HG03064 (cell line): Measurements from ENCODE around the gene SETMAR.
"Not testable (repeated sequence)": the region's sequence is repeated elsewhere in the genome, so short reads cannot be mapped to it uniquely, and the experiment has no call there.

Source experiments
- ATAC-seq: cut with Tn5 transposase; IDR thresholded peaks from one replicate; pipeline ENCODE4 v1.9.1; 2021; ENCODE audit warnings: low read depth; ENCODE audit not compliant: unreplicated experiment

Gene SETMAR

GRCh38 chr3:4313606-4314293, 10.6 kb downstream of the SETMAR start:
- no peak for ATAC-seq

GRCh38 chr3:4314688-4315087, 11.5 kb downstream of the SETMAR start:
- no peak for ATAC-seq

- ATAC-seq, result no peak
These were observed 17.1 kb downstream of the SETMAR start for GRCh38 chr3:4320096-4320911.

GRCh38 chr3:4321732-4322131, 18.6 kb downstream of the SETMAR start:
- ATAC-seq, result no peak

- no peak for ATAC-seq
These were observed 19.5 kb downstream of the SETMAR start for GRCh38 chr3:4322635-4323034.

GRCh38 chr3:4323246-4324027, 20.3 kb downstream of the SETMAR start:
- no peak for ATAC-seq

- ATAC-seq, result no peak
These were observed 23.7 kb downstream of the SETMAR start for GRCh38 chr3:4326868-4327267.

- not testable (repeated sequence) for ATAC-seq
These were observed 26.6 kb downstream of the SETMAR start for GRCh38 chr3:4329806-4330205.

- no peak for ATAC-seq
These were observed 28.9 kb downstream of the SETMAR start for GRCh38 chr3:4332111-4332510.

- ATAC-seq, result no peak
These were observed 29.4 kb downstream of the SETMAR start for GRCh38 chr3:4332574-4332973.

- no peak for ATAC-seq
These were observed 29.8 kb downstream of the SETMAR start for GRCh38 chr3:4332991-4333390.

- no peak for ATAC-seq
These were observed 31.4 kb downstream of the SETMAR start for GRCh38 chr3:4334548-4334947.

GRCh38 chr3:4335840-4336562, 32.8 kb downstream of the SETMAR start:
- ATAC-seq, result no peak

- ATAC-seq, result no peak
These were observed 33.8 kb downstream of the SETMAR start for GRCh38 chr3:4336850-4337546.

GRCh38 chr3:4338751-4339150, 35.6 kb downstream of the SETMAR start:
- no peak for ATAC-seq

- no peak for ATAC-seq
These were observed 36.9 kb downstream of the SETMAR start for GRCh38 chr3:4340077-4340410.

GRCh38 chr3:4340411-4341335, 37.5 kb downstream of the SETMAR start:
- ATAC-seq, result no peak

GRCh38 chr3:4341336-4341675, 38.1 kb downstream of the SETMAR start:
- ATAC-seq, result no peak

GRCh38 chr3:4343258-4343657, 40.1 kb downstream of the SETMAR start:
- no peak for ATAC-seq
